ENCODE measurements around the gene KIF5A.

Gene KIF5A

DNA sequence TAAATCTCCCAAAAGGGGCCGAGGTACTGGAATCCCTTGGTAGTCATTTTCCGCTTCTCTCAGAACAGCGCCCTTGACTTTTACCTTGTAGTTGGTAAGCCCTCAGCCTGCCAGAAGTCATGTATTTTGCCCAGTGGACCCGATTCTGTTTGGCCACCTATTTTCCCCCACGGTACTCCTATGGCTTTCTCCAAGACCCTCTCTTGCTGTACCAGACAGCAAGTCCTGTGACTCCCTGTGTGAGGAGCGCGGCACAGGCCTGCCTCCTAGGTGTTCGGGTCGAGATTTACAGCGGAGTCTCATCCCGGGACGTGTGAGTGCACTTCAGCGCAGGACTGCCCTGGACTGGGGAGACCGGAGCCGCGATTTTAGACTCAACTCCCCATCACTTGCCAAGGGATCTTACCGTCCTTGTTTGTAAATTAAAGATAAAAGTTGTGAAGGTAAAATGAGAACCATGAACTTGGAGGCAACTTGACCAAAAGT, 28.3 kb upstream of the KIF5A start:
- H3K4me3 ChIP-seq (ENCODE audit: insufficient read depth, low read length, poor library complexity, severe bottlenecking), result peak overlapping the region; percentile 72
- no peaks in the 10 kb centered on the region for H3K27me3 ChIP-seq (ENCODE audit: low read length)
- H3K79me2 ChIP-seq (ENCODE audit: insufficient read depth, low read length), result peaks cover 35% of the 10 kb centered on the region
- H2AFZ ChIP-seq (ENCODE audit: low read depth, low read length, severe bottlenecking), result no peak overlapping the region
- H3K9me3 ChIP-seq (ENCODE audit: insufficient read depth, low read length), result no peaks in the 10 kb centered on the region
- H3K9ac ChIP-seq (ENCODE audit: low read length), result peak overlapping the region; percentile 83
- H3F3A ChIP-seq (ENCODE audit: insufficient read depth), result peaks cover 36% of the 10 kb centered on the region
- no peaks in the 10 kb centered on the region for H3K9me2 ChIP-seq (replicated peaks; ENCODE audit: insufficient read depth, low read length)
- peak overlapping the region; percentile 84 for H3K4me2 ChIP-seq (ENCODE audit: low read depth, low read length, poor library complexity, severe bottlenecking)
- TF ChIP-seq EZH2phosphoT487 (conservative IDR thresholded peaks at IDR 0.05; ENCODE audit: low read length), result no peak
- TF ChIP-seq, protein P1, sequence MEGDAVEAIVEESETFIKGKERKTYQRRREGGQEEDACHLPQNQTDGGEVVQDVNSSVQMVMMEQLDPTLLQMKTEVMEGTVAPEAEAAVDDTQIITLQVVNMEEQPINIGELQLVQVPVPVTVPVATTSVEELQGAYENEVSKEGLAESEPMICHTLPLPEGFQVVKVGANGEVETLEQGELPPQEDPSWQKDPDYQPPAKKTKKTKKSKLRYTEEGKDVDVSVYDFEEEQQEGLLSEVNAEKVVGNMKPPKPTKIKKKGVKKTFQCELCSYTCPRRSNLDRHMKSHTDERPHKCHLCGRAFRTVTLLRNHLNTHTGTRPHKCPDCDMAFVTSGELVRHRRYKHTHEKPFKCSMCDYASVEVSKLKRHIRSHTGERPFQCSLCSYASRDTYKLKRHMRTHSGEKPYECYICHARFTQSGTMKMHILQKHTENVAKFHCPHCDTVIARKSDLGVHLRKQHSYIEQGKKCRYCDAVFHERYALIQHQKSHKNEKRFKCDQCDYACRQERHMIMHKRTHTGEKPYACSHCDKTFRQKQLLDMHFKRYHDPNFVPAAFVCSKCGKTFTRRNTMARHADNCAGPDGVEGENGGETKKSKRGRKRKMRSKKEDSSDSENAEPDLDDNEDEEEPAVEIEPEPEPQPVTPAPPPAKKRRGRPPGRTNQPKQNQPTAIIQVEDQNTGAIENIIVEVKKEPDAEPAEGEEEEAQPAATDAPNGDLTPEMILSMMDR (IDR thresholded peaks at IDR 0.05; ENCODE audit: insufficient read depth, low read length, poor library complexity, severe bottlenecking), result no peak
- H3K27ac ChIP-seq (ENCODE audit: low read depth, low read length), result peak overlapping the region; percentile 98
- peaks cover 4% of the 10 kb centered on the region; the same call in 1 of the 2 replicates for H3K36me3 ChIP-seq (ENCODE audit: low read length)
- H4K20me1 ChIP-seq (ENCODE audit: low read depth, low read length), result no peaks in the 10 kb centered on the region; the same call in 1 of the 2 replicates

GRCh38 chr12:57522011-57522886, 27.6 kb upstream of the KIF5A start, which contains the start of gene MBD6:
MBD6 (plus strand) TSS chr12:57522824; CDS start chr12:57524304, 1,480 bp downstream.
- H3F3A ChIP-seq (ENCODE audit: insufficient read depth), result peaks cover 35% of the 10 kb centered on the region
- peak within 1 kb of the TSS; percentile 83 for H3K9ac ChIP-seq (ENCODE audit: low read length)
- peak within 1 kb of the TSS; percentile 71 for H2AFZ ChIP-seq (ENCODE audit: low read depth, low read length, severe bottlenecking)
- peak within 1 kb of the TSS; percentile 81 for H3K4me3 ChIP-seq (ENCODE audit: insufficient read depth, low read length, poor library complexity, severe bottlenecking)
- H3K9me2 ChIP-seq (replicated peaks; ENCODE audit: insufficient read depth, low read length), result no peaks in the 10 kb centered on the region
- TF ChIP-seq, protein P1 (IDR thresholded peaks at IDR 0.05; ENCODE audit: insufficient read depth, low read length, poor library complexity, severe bottlenecking), result no peak
- no peak for TF ChIP-seq EZH2phosphoT487 (conservative IDR thresholded peaks at IDR 0.05; ENCODE audit: low read length)
- no peaks in the 10 kb centered on the region; the same call in 1 of the 2 replicates for H4K20me1 ChIP-seq (ENCODE audit: low read depth, low read length)
- H3K4me2 ChIP-seq (ENCODE audit: low read depth, low read length, poor library complexity, severe bottlenecking), result peak within 1 kb of the TSS; percentile 90
- H3K36me3 ChIP-seq (ENCODE audit: low read length), result peaks cover 3% of the 10 kb centered on the region; the same call in 1 of the 2 replicates
- H3K79me2 ChIP-seq (ENCODE audit: insufficient read depth, low read length), result peaks cover 35% of the 10 kb centered on the region
- no peaks in the 10 kb centered on the region for H3K27me3 ChIP-seq (ENCODE audit: low read length)
- H3K27ac ChIP-seq (ENCODE audit: low read depth, low read length), result peak within 1 kb of the TSS; percentile 98
- H3K9me3 ChIP-seq (ENCODE audit: insufficient read depth, low read length), result no peaks in the 10 kb centered on the region

DNA sequence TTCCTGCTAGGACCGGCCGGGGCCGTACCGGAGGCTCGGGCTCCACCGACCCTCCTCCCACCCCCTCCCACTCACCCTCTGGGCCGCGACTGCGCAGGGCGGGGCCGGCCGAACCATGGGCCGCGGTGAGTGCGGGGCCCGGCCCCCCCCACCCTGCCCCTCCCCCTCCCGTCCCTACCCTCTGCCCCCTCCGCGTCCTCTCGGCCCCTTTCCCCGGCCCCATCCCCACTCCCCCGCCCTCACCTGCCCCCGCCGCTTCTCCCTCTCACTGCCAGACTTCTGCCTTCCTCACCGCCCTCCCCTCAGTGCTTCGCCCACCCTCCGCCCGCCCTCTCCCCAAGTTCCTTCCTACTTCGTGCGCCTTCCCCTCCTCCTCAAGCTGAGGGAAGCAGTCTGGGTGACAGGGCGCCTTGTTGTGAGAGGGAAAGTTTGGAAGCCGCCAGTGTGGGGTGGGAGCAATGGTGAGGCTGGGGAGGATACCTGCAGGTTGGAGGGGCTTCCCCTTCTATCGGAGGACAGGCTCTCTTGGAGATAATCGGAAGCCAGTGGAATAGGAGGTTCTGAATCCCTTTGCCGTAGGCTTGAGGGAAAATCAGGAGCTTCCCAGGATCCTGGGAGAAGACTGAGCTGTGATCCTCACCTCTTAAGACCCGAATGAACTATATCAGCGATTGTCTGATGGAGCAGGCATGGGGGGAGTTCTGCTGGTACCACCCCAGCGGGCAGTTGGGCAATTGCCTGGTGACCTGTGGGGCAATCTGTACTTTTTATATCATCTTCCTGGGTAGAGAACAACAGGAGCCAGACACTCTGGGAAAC, 26.7 kb upstream of the KIF5A start:
- Histone ChIP-seq H3K4me2 (ENCODE audit: low read depth, low read length, poor library complexity, severe bottlenecking) (peak overlapping the region; percentile 90), H3K9me3 (ENCODE audit: insufficient read depth, low read length) (no peaks in the 10 kb centered on the region), H3K79me2 (ENCODE audit: insufficient read depth, low read length) (peaks cover 33% of the 10 kb centered on the region), H3K27ac (ENCODE audit: low read depth, low read length) (peak overlapping the region; percentile 98), H3K4me3 (ENCODE audit: insufficient read depth, low read length, poor library complexity, severe bottlenecking) (peak overlapping the region; percentile 81), H2AFZ (ENCODE audit: low read depth, low read length, severe bottlenecking) (no peak overlapping the region), H3K36me3 (ENCODE audit: low read length) (no peaks in the 10 kb centered on the region), H4K20me1 (ENCODE audit: low read depth, low read length) (no peaks in the 10 kb centered on the region; the same call in 1 of the 2 replicates), H3K27me3 (ENCODE audit: low read length) (no peaks in the 10 kb centered on the region), H3K9ac (ENCODE audit: low read length) (peak overlapping the region; percentile 83), H3K9me2 (replicated peaks; ENCODE audit: insufficient read depth, low read length) (no peaks in the 10 kb centered on the region), H3F3A (ENCODE audit: insufficient read depth) (peaks cover 29% of the 10 kb centered on the region)
- no peak for TF ChIP-seq EZH2phosphoT487 (conservative IDR thresholded peaks at IDR 0.05; ENCODE audit: low read length)
- TF ChIP-seq, protein P1 (IDR thresholded peaks at IDR 0.05; ENCODE audit: insufficient read depth, low read length, poor library complexity, severe bottlenecking), result no peak

Measured in SU-DHL-6 (cell line).